OCI-LY1 (cell line): ENCODE data around the gene PIK3CA.
A peak's percentile ranks its signal among the peaks of the same experiment; 100 is the strongest.

ENCODE experiments used
- H2AFZ ChIP-seq: fragments of 200-600 bp; sonication (generic), shearing (Covaris generic); 2 replicates; pipeline ENCODE4 v1.6.0; 2014; ENCODE audit warnings: antibody characterized with exemption, mild to moderate bottlenecking, low read length
- H3F3A ChIP-seq: fragments of 200-600 bp; sonication (generic), shearing (Covaris generic); 2 replicates; pipeline ENCODE4 v1.6.0; 2014; ENCODE audit warnings: mild to moderate bottlenecking, antibody characterized with exemption, low read length, moderate library complexity; ENCODE audit not compliant: insufficient read depth
- H3K27ac ChIP-seq: fragments of 200-600 bp; sonication (generic); 2 replicates; pipeline ENCODE4 v1.5.1; 2014; ENCODE audit warnings: low read length, mixed run types, mild to moderate bottlenecking, low read depth; ENCODE audit not compliant: poor library complexity, severe bottlenecking
- H3K27me3 ChIP-seq: fragments of 200-600 bp; sonication (generic); 2 replicates; pipeline ENCODE4 v1.6.0; 2014; ENCODE audit warnings: antibody characterized with exemption, mild to moderate bottlenecking, low read length, moderate library complexity; ENCODE audit not compliant: insufficient read depth
- H3K36me3 ChIP-seq: fragments of 200-600 bp; sonication (generic); 2 replicates; pipeline ENCODE4 v1.6.1; 2014; ENCODE audit warnings: mild to moderate bottlenecking, antibody characterized with exemption, low read length, moderate library complexity, mixed read lengths; ENCODE audit not compliant: insufficient read depth
- H3K4me1 ChIP-seq: fragments of 200-600 bp; sonication (generic); 2 replicates; pipeline ENCODE4 v1.5.1; 2014; ENCODE audit warnings: mild to moderate bottlenecking, low read length, moderate library complexity; ENCODE audit not compliant: insufficient read depth, severe bottlenecking
- H3K4me2 ChIP-seq: fragments of 200-600 bp; sonication (generic), shearing (Covaris generic); 2 replicates; pipeline ENCODE4 v1.6.1; 2014; ENCODE audit warnings: low read length
- H3K4me3 ChIP-seq: fragments of 200-600 bp; sonication (generic); 2 replicates; pipeline ENCODE4 v1.5.1; 2014; ENCODE audit warnings: low read length, low read depth, mild to moderate bottlenecking, mixed read lengths; ENCODE audit not compliant: poor library complexity, severe bottlenecking
- H3K79me2 ChIP-seq: fragments of 200-600 bp; shearing (Covaris generic); 2 replicates; pipeline ENCODE4 v1.6.1; 2016; ENCODE audit warnings: mixed run types, low read length, mixed read lengths; ENCODE audit not compliant: insufficient read depth
- H3K9ac ChIP-seq: fragments of 200-600 bp; sonication (generic), shearing (Covaris generic); 2 replicates; pipeline ENCODE4 v1.6.1; 2014; ENCODE audit warnings: mild to moderate bottlenecking, low read length, mixed read lengths
- H3K9me2 ChIP-seq: fragments of 200-600 bp; sonication (generic), shearing (Covaris generic); 2 replicates; pipeline ENCODE4 v1.6.1; 2014; ENCODE audit warnings: low read depth, mild to moderate bottlenecking, low read length, mixed read lengths
- H3K9me3 ChIP-seq: fragments of 200-600 bp; shearing (Covaris generic); 2 replicates; pipeline ENCODE4 v1.6.1; 2014; ENCODE audit warnings: low read length, mixed read lengths
- H4K20me1 ChIP-seq: fragments of 200-600 bp; sonication (generic), shearing (Covaris generic); 2 replicates; pipeline ENCODE4 v1.6.0; 2016; ENCODE audit warnings: mild to moderate bottlenecking, low read length; ENCODE audit not compliant: insufficient read depth
- CTCF ChIP-seq: fragments of 200-600 bp; sonication (generic), shearing (Covaris generic); IDR thresholded peaks from 2 replicates; pipeline ENCODE4 v1.5.1; 2017; ENCODE audit warnings: mild to moderate bottlenecking, antibody characterized with exemption, low read length, moderate library complexity, mixed read lengths
- EZH2 ChIP-seq: fragments of 200-600 bp; sonication (generic), shearing (Covaris generic); IDR thresholded peaks from 2 replicates; pipeline ENCODE4 v1.8.0; 2017; ENCODE audit warnings: borderline replicate concordance, mixed run types, mild to moderate bottlenecking, antibody characterized with exemption, low read length, moderate library complexity, mixed read lengths

Gene PIK3CA

GRCh38 chr3:179265875-179266274, 117.7 kb downstream of the PIK3CA start:
- no peak for TF ChIP-seq CTCF
- TF ChIP-seq EZH2 = no peak
- H3K79me2 ChIP-seq = no peaks in the 10 kb centered on the region
- no peaks in the 10 kb centered on the region for H3K9me3 ChIP-seq
- peak overlapping the region; percentile 84 for H3K4me2 ChIP-seq
- peaks cover 37% of the 10 kb centered on the region for H3K4me1 ChIP-seq
- peak overlapping the region; percentile 57 for H3K9ac ChIP-seq
- no peak overlapping the region for H2AFZ ChIP-seq
- peak overlapping the region; percentile 58 for H3K4me3 ChIP-seq
- H3F3A ChIP-seq = no peaks in the 10 kb centered on the region
- H3K36me3 ChIP-seq = no peaks in the 10 kb centered on the region
- no peaks in the 10 kb centered on the region for H3K27me3 ChIP-seq
- no peaks in the 10 kb centered on the region for H3K9me2 ChIP-seq
- H3K27ac ChIP-seq = peak overlapping the region; percentile 50
- H4K20me1 ChIP-seq = no peaks in the 10 kb centered on the region

- H3K27ac ChIP-seq = peak overlapping the region; percentile 50
- H3K9me3 ChIP-seq = no peaks in the 10 kb centered on the region
- H4K20me1 ChIP-seq = no peaks in the 10 kb centered on the region
- H3K4me2 ChIP-seq = peak overlapping the region; percentile 84
- no peak for TF ChIP-seq EZH2
- no peak for TF ChIP-seq CTCF
- no peaks in the 10 kb centered on the region for H3F3A ChIP-seq
- no peaks in the 10 kb centered on the region for H3K27me3 ChIP-seq
- peak overlapping the region; percentile 58 for H3K4me3 ChIP-seq
- H3K9ac ChIP-seq = peak overlapping the region; percentile 57
- no peaks in the 10 kb centered on the region for H3K36me3 ChIP-seq
- peak overlapping the region; percentile 6 for H2AFZ ChIP-seq
- H3K79me2 ChIP-seq = no peaks in the 10 kb centered on the region
- H3K4me1 ChIP-seq = peaks cover 30% of the 10 kb centered on the region
- H3K9me2 ChIP-seq = no peaks in the 10 kb centered on the region
Observed at GRCh38 chr3:179266701-179267211, 118.6 kb downstream of the PIK3CA start.

GRCh38 chr3:179268400-179269051, 120.4 kb downstream of the PIK3CA start:
- H3K27me3 ChIP-seq = no peaks in the 10 kb centered on the region
- H3K4me2 ChIP-seq = no peak overlapping the region
- no peaks in the 10 kb centered on the region for H4K20me1 ChIP-seq
- peaks cover 26% of the 10 kb centered on the region for H3K4me1 ChIP-seq
- no peaks in the 10 kb centered on the region for H3K79me2 ChIP-seq
- H3K9me3 ChIP-seq = no peaks in the 10 kb centered on the region
- H3K9me2 ChIP-seq = no peaks in the 10 kb centered on the region
- H3K27ac ChIP-seq = no peak overlapping the region
- TF ChIP-seq EZH2 (no peak), CTCF (no peak)
- H3F3A ChIP-seq = no peaks in the 10 kb centered on the region
- H2AFZ ChIP-seq = no peak overlapping the region
- H3K9ac ChIP-seq = no peak overlapping the region
- H3K4me3 ChIP-seq = no peak overlapping the region
- no peaks in the 10 kb centered on the region for H3K36me3 ChIP-seq
